ENCODE data around the gene OR10A5.
"Not testable (repeated sequence)": the region's sequence is repeated elsewhere in the genome, so short reads cannot be mapped to it uniquely, and the experiment has no call there.

Gene OR10A5

DNA sequence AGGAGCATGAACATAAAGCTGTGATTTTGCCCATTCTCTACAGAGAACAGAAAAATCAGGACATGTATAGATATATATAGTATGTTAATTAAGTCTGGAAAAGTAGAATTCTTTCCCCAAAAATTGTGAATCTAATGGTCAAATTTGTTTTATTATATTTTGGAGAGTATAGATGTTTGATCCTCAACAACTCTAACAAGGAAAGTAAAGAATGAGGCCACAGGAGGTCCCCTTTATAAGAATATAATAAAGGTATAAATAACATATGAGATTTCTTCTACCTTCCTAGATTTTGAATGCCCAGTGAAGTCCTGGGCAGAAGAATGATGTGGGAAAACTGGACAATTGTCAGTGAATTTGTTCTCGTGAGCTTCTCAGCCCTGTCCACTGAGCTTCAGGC is 30.8 kb downstream of the OR10A5 start, which contains the start of gene OR10A4:
Gene OR10A4, plus strand, starts transcription at position 301 of the 400 bp plus-strand sequence. Its CDS starts 23 bp downstream, at position 324.
- no peak for DNase-seq (ENCODE audit: low spot score)

DNA sequence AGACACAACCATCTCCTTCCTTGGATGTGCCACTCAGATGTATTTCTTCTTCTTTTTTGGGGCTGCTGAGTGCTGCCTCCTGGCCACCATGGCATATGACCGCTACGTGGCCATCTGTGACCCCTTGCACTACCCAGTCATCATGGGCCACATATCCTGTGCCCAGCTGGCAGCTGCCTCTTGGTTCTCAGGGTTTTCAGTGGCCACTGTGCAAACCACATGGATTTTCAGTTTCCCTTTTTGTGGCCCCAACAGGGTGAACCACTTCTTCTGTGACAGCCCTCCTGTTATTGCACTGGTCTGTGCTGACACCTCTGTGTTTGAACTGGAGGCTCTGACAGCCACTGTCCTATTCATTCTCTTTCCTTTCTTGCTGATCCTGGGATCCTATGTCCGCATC is 31.4 kb downstream of the OR10A5 start:
- no peak for DNase-seq (ENCODE audit: low spot score)

DNA sequence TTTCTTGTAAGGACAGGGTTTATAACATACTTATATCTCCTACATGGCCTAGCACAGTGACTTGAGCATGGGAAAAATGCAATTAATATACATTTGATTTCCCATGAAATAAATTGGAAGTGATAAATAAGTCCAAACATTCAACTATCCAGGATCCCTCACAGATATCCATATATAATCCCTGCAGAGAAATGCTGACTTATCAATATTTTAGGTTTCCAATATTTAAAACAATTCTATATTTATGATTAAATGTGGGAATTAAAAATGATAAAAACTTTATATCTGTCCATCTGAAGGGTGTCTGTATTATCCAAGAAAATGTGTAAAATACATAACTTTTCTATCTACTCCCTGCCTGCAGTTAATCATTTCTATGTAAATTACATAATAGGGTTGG is 37.3 kb downstream of the OR10A5 start:
- no peak for DNase-seq (ENCODE audit: low spot score)

DNA sequence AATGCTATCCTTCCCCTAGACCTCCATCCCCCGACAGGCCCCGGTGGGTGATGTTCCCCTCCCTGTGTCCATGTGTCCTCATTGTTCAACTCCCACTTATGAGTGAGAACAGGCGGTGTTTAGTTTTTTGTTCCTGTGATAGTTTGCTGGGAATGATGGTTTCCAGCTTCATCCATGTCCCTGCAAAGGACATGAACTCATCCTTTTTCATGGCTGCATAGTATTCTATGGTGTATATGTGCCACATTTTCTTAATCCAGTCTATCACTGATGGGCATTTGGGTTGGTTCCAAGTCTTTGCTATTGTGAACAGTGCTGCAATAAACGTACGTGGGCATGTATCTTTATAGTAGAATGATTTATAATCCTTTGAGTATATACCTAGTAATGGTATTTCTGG is 42.2 kb downstream of the OR10A5 start:
- DNase-seq (ENCODE audit: low spot score) = not testable (repeated sequence)

DNA sequence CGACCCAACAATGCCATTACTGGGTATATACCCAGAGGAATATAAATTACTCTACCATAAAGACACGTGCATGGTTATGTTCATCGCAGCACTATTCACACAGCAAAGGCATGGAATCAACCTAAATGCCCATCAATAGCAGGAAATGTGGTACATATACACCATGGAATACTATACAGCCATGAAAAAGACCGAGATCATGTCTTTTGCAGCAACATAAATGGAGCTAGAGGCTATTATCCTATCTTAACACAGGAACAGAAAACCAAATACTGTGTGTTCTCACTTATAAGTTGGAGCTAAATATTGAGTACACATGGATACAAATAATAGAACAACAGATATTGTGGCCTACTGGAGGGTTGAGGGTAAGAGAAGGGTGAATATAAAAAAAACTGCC is 43.3 kb downstream of the OR10A5 start:
- no peak for DNase-seq (ENCODE audit: low spot score)

GRCh38 chr11:6889835-6890234 is 44.4 kb downstream of the OR10A5 start:
- no peak for DNase-seq (ENCODE audit: low spot score)

- no peak for DNase-seq (ENCODE audit: low spot score)
Observed at GRCh38 chr11:6892400-6892799, 46.9 kb downstream of the OR10A5 start, which contains the start of gene OR2D2. OR2D2 (minus strand) TSS chr11:6892500; CDS start chr11:6892500, 0 bp downstream.

DNA sequence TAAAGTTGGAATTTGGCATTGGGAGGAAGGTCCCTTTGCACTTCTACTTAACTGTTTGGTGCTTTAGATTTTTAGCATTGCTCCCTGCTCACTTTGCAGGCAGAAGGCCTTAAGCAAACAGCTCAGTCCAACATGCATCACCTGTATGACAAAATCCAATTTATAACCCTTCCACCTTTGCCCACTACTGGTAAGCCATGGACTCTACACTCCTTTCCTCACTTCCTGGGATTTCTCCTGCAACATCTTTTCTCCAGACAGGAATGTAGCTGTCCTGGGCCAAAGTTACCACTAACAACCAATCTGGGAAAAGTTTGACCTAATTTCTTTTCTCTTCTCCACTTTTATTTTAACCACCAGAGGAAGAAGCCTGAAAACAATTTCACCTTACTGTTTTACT is 48.6 kb downstream of the OR10A5 start:
- no peak for DNase-seq (ENCODE audit: low spot score)

GRCh38 chr11:6895010-6895409 is 49.5 kb downstream of the OR10A5 start:
- DNase-seq (ENCODE audit: low spot score) = no peak
